HepG2 (cell line): Measurements from ENCODE around the gene SPHK2. TPM values are rescaled to one million over a fixed set of nuclear protein-coding genes. Genes with fewer than 3 reads are reported as not detected.

Experiments
- CBX2 ChIP-seq, 2 experiments: fragments of 200-600 bp in 1 of 2; sonication (generic); formaldehyde crosslinking in 1 of 2; IDR thresholded peaks; 2 replicates each; pipeline versions ENCODE4 v1.7.0 to v1.8.1; 2018 to 2022; ENCODE audit warnings: low read depth in 2 of 2, low read length in 1 of 2, mild to moderate bottlenecking in 1 of 2, missing genetic modification reagents in 1 of 2
- CHD4 ChIP-seq: fragments of 200-600 bp; sonication (generic); IDR thresholded peaks from 2 replicates; pipeline ENCODE4 v1.7.0; 2017; ENCODE audit warnings: mild to moderate bottlenecking, low read length, borderline replicate concordance
- CREB1 ChIP-seq, 2 experiments: fragments of 450-650 bp in 1 of 2; IDR thresholded peaks; 2 replicates each; pipeline ENCODE4 v1.6.1; 2016 to 2017; ENCODE audit warnings: control low read depth in 1 of 2, mild to moderate bottlenecking in 1 of 2, missing compliant biosample characterization in 1 of 2, missing genetic modification characterization in 1 of 2
- ELK4 ChIP-seq: sonication (generic); formaldehyde crosslinking; IDR thresholded peaks from 2 replicates; pipeline ENCODE4 v1.9.0; 2021; ENCODE audit warnings: missing genetic modification reagents, borderline replicate concordance
- GABPB1 ChIP-seq: IDR thresholded peaks from 2 replicates; pipeline ENCODE4 v1.6.1; 2016; ENCODE audit warnings: mild to moderate bottlenecking, missing genetic modification reagents, moderate library complexity, missing compliant biosample characterization
- HCFC1 ChIP-seq: fragments of 150-350 bp; IDR thresholded peaks from 2 replicates; pipeline ENCODE4 v1.6.1; 2014; ENCODE audit warnings: low read depth, low read length
- HOXA9 ChIP-seq: sonication (generic); formaldehyde crosslinking; IDR thresholded peaks from 2 replicates; pipeline ENCODE4 v1.8.1; 2022; ENCODE audit warnings: missing genetic modification reagents, mild to moderate bottlenecking, moderate library complexity, borderline replicate concordance
- IRX3 ChIP-seq: sonication (generic); formaldehyde crosslinking; IDR thresholded peaks from 2 replicates; pipeline ENCODE4 v1.8.1; 2023; ENCODE audit warnings: mild to moderate bottlenecking, low read depth, missing genetic modification reagents, borderline replicate concordance
- ZBTB25 ChIP-seq: IDR thresholded peaks from 2 replicates; pipeline ENCODE4 v1.6.1; 2018; ENCODE audit warnings: missing genetic modification reagents
- ZNF34 ChIP-seq: sonication (generic); formaldehyde crosslinking; IDR thresholded peaks from 2 replicates; pipeline ENCODE4 v1.4.0; 2020; ENCODE audit warnings: mild to moderate bottlenecking, missing genetic modification reagents, borderline replicate concordance
- ZNF768 ChIP-seq: sonication (generic); formaldehyde crosslinking; IDR thresholded peaks from 2 replicates; pipeline ENCODE4 v1.4.0; 2020; ENCODE audit warnings: missing genetic modification reagents
- polyA plus RNA-seq, 8 experiments: library from polyadenylated mRNA; depleted of rRNA in 3 of 8; stranded (reverse) in 7 of 8; unstranded in 1 of 8; fragments of >200 nt; fragmentation: Illumina TruSeq in 4 of 8; extraction: Trizol in 4 of 8; gene quantifications; 2 replicates each; pipeline versions ENCODE4 v1.2.1 to v1.2.3, GENCODE V29; 2011 to 2016; ENCODE audit warnings: low read depth in 4 of 8, missing spikeins in 1 of 8, mixed read lengths in 1 of 8; ENCODE audit not compliant: insufficient read depth in 1 of 8
- total RNA-seq, 5 experiments: library from RNA; depleted of rRNA; stranded (reverse); fragments of >200 nt; fragmentation: Illumina TruSeq; extraction: Trizol; gene quantifications; 2 replicates each; pipeline ENCODE4 v1.2.3, GENCODE V29; 2016; ENCODE audit warnings: low read depth in 1 of 5
- TF ChIP-seq, protein P1 (sequence below), 2 experiments: sonication (generic) in 1 of 2; formaldehyde crosslinking in 1 of 2; IDR thresholded peaks; 2 replicates each; pipeline versions ENCODE4 v1.4.0 to v1.6.1; 2016 to 2020; ENCODE audit warnings: borderline replicate concordance in 1 of 2, low read depth in 1 of 2, mild to moderate bottlenecking in 1 of 2, missing genetic modification reagents in 1 of 2
- TF ChIP-seq, protein P2 (sequence below): fragments of 450-650 bp; IDR thresholded peaks from 2 replicates; pipeline ENCODE4 v1.6.1; 2016
- TF ChIP-seq, protein P3 (sequence below): IDR thresholded peaks from 2 replicates; pipeline ENCODE4 v1.6.1; 2016; ENCODE audit warnings: control low read depth
- TF ChIP-seq, protein P4 (sequence below): sonication (generic); formaldehyde crosslinking; IDR thresholded peaks from 2 replicates; pipeline ENCODE4 v1.5.0; 2020; ENCODE audit warnings: mild to moderate bottlenecking, missing genetic modification reagents

SPHK2 gene
- total and polyA plus RNA-seq, 2 of the 13 experiments (the other 11 are each of a cell fraction or from before 2014, with no cell fraction given), result 2.9 to 14.4 TPM

DNA sequence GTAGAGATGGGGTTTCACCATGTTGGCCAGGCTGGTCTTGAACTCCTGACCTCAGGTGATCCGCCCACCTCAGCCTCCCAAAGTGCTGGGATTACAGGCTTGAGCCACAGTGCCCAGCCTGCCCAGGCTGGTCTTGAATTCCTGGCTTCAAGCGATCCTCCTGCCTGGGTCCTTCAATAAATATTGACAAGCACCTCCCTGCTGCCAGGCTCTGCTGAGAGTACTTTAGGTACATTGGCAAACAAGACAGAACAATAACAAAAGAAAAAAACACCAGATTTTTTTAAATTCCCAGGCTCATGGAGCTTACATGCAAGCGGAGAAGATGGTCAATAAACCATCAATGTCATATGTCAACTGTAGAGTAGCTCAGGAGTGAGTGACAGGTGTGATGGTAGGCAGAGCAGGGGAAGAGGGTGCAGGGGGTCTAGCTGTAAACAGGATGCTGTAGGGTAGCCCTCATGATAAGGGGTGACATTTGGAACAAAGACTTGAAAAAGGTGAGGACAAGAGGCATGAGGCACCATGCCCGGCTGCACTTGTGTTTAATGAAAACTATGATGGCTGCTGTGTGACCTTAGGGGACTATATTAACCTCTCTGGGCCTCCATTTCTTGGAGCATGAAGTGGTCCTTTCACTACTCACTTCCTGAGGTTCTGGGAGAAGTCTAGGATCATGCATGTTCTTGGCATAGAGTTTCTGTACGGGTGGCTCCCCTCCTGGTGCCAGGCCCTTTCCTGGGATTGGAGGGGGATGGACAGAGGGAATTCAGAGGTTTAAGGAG, 47.7 kb upstream of the SPHK2 start (continued):
- TF ChIP-seq, protein P1, sequence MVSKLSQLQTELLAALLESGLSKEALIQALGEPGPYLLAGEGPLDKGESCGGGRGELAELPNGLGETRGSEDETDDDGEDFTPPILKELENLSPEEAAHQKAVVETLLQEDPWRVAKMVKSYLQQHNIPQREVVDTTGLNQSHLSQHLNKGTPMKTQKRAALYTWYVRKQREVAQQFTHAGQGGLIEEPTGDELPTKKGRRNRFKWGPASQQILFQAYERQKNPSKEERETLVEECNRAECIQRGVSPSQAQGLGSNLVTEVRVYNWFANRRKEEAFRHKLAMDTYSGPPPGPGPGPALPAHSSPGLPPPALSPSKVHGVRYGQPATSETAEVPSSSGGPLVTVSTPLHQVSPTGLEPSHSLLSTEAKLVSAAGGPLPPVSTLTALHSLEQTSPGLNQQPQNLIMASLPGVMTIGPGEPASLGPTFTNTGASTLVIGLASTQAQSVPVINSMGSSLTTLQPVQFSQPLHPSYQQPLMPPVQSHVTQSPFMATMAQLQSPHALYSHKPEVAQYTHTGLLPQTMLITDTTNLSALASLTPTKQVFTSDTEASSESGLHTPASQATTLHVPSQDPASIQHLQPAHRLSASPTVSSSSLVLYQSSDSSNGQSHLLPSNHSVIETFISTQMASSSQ (IDR thresholded peaks at IDR 0.05; ENCODE audit: low read depth), result no peak
- TF ChIP-seq, protein P1 (CRISPR knock-in tag; IDR thresholded peaks at IDR 0.05; ENCODE audit: borderline replicate concordance), result no peak
- TF ChIP-seq CBX2 (IDR thresholded peaks at IDR 0.05; ENCODE audit: low read depth, low read length) (no peak), CBX2 (CRISPR knock-in tag; IDR thresholded peaks at IDR 0.05; ENCODE audit: low read depth) (no peak), HCFC1 (no peak), HOXA9 (CRISPR knock-in tag) (no peak), ZBTB25 (CRISPR knock-in tag) (no peak), ZNF768 (peak; percentile 97), CHD4 (peak; percentile 70), ELK4 (CRISPR knock-in tag) (no peak), CREB1 (IDR thresholded peaks at IDR 0.05) (no peak), CREB1 (CRISPR knock-in tag; IDR thresholded peaks at IDR 0.05) (no peak), IRX3 (CRISPR knock-in tag) (no peak), ZNF34 (no peak), GABPB1 (CRISPR knock-in tag) (no peak)
- TF ChIP-seq, protein P2, sequence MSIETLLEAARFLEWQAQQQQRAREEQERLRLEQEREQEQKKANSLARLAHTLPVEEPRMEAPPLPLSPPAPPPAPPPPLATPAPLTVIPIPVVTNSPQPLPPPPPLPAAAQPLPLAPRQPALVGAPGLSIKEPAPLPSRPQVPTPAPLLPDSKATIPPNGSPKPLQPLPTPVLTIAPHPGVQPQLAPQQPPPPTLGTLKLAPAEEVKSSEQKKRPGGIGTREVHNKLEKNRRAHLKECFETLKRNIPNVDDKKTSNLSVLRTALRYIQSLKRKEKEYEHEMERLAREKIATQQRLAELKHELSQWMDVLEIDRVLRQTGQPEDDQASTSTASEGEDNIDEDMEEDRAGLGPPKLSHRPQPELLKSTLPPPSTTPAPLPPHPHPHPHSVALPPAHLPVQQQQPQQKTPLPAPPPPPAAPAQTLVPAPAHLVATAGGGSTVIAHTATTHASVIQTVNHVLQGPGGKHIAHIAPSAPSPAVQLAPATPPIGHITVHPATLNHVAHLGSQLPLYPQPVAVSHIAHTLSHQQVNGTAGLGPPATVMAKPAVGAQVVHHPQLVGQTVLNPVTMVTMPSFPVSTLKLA, result no peak
- TF ChIP-seq, protein P3, sequence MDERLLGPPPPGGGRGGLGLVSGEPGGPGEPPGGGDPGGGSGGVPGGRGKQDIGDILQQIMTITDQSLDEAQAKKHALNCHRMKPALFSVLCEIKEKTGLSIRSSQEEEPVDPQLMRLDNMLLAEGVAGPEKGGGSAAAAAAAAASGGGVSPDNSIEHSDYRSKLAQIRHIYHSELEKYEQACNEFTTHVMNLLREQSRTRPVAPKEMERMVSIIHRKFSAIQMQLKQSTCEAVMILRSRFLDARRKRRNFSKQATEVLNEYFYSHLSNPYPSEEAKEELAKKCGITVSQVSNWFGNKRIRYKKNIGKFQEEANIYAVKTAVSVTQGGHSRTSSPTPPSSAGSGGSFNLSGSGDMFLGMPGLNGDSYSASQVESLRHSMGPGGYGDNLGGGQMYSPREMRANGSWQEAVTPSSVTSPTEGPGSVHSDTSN (CRISPR knock-in tag), result peak; percentile 48; the same call in 1 of the 2 replicates
- TF ChIP-seq, protein P4, sequence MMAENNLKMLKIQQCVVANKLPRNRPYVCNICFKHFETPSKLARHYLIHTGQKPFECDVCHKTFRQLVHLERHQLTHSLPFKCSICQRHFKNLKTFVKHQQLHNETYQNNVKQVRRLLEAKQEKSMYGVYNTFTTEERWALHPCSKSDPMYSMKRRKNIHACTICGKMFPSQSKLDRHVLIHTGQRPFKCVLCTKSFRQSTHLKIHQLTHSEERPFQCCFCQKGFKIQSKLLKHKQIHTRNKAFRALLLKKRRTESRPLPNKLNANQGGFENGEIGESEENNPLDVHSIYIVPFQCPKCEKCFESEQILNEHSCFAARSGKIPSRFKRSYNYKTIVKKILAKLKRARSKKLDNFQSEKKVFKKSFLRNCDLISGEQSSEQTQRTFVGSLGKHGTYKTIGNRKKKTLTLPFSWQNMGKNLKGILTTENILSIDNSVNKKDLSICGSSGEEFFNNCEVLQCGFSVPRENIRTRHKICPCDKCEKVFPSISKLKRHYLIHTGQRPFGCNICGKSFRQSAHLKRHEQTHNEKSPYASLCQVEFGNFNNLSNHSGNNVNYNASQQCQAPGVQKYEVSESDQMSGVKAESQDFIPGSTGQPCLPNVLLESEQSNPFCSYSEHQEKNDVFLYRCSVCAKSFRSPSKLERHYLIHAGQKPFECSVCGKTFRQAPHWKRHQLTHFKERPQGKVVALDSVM (CRISPR knock-in tag), result no peak
